Heart left ventricle (tissue), 16 donors: ENCODE data around the gene TSC1. TPM values are rescaled to one million over a fixed set of nuclear protein-coding genes. Genes with fewer than 3 reads are reported as not detected.

Experiments used
- ATAC-seq, 4 donors: fragments of 200-7000 bp; cut with Tn5 transposase; one replicate each; pipeline ENCODE4 v1.9.1; 2020 to 2022; ENCODE audit warnings: moderate library complexity in 4 of 4, mild to moderate bottlenecking in 3 of 4, moderate number of reproducible peaks in 1 of 4
- DNase-seq, 5 donors: peaks; one replicate each; pipeline ENCODE4 v3.0.0-alpha.2; 2020
- H3K27ac ChIP-seq, 12 donors: fragments of 200-600 bp; sonication (generic) in 4 of 12; one replicate each; pipeline versions ENCODE4 v1.5.0 to v1.8.0; 2016 to 2022; ENCODE audit warnings: mild to moderate bottlenecking in 2 of 12
- H3K27me3 ChIP-seq, 9 donors: fragments of 200-600 bp; sonication (generic) in 2 of 9; one replicate each; pipeline versions ENCODE4 v1.5.1 to v1.8.0; 2016 to 2022; ENCODE audit warnings: mild to moderate bottlenecking in 3 of 9
- H3K36me3 ChIP-seq, 9 donors: fragments of 200-600 bp; sonication (generic) in 2 of 9; one replicate each; pipeline versions ENCODE4 v1.5.0 to v1.8.0; 2018 to 2022; ENCODE audit warnings: mild to moderate bottlenecking in 2 of 9
- H3K4me1 ChIP-seq, 12 donors: fragments of 200-600 bp; sonication (generic) in 4 of 12; one replicate each; pipeline versions ENCODE4 v1.5.0 to v1.8.0; 2016 to 2022; ENCODE audit warnings: mild to moderate bottlenecking in 3 of 12
- H3K4me3 ChIP-seq, 12 donors: fragments of 200-600 bp; sonication (generic) in 4 of 12; one replicate each; pipeline versions ENCODE4 v1.5.0 to v1.8.0; 2017 to 2022; ENCODE audit warnings: mild to moderate bottlenecking in 9 of 12, moderate library complexity in 4 of 12
- H3K9me3 ChIP-seq, 12 donors: fragments of 200-600 bp; sonication (generic) in 4 of 12; one replicate each; pipeline versions ENCODE4 v1.5.0 to v1.8.0; 2016 to 2022; ENCODE audit warnings: mild to moderate bottlenecking in 1 of 12
- CTCF ChIP-seq, 12 donors: fragments of 200-600 bp; sonication (generic) in 4 of 12; IDR thresholded peaks; one replicate each; pipeline versions ENCODE4 v1.5.0 to v1.8.0; 2018 to 2022; ENCODE audit warnings: antibody characterized with exemption in 12 of 12, mild to moderate bottlenecking in 5 of 12
- POLR2A ChIP-seq, 2 donors: fragments of 450-650 bp; IDR thresholded peaks; one replicate each; pipeline ENCODE4 v1.6.1; 2017; ENCODE audit warnings: antibody characterized with exemption in 2 of 2, mild to moderate bottlenecking in 2 of 2, moderate library complexity in 2 of 2
- WGBS, 4 donors: extraction: QIAGEN DNeasy Blood & Tissue Kit in 2 of 4; methylation state at CpG; one replicate each; pipeline versions ENCODE4 v1.1.5 to v1.1.7; 2013 to 2018; 5-methylcytosine and 5-hydroxymethylcytosine counted together
- intact Hi-C, 10 donors: fragments of 100-400 bp; cut with DNase I; formaldehyde crosslinking; loops; one replicate each; pipeline versions ENCODE4 v1.11.1 to v1.14.2; 2022
- polyA plus RNA-seq, 2 donors: library from polyadenylated mRNA; stranded (reverse); fragments of 200-250 nt; gene quantifications; one replicate each; pipeline ENCODE4 v1.2.3, GENCODE V29; 2013
- total RNA-seq, 9 donors: library from RNA; depleted of rRNA in 2 of 9; stranded (reverse); fragments of >200 nt in 2 of 9; fragmentation: NEBNext Ultra II Directional in 3 of 9; extraction: Animal tissue kit (Norgen Biotek cat#: 25700) in 3 of 9; gene quantifications; one replicate each; pipeline versions ENCODE4 v1.1.0 to v1.2.4, GENCODE V29; 2016 to 2023
- donor health status: ischemic (EF 13 %, LVEDD 7.1; RV severe dilation, severe dysfunction).
- donor health status: healthy with polysubstance abuse.
- donor health status: DM: no; HTN: yes; CAD: no.
- donor health status: DM: no; HTN: no; CAD: no.
- donor health status: ischemic (EF 25% LVEDD 6.9; RV normal size, moderate dysfunction).
- donor health status: ischemic (EF 25% LVEDD 5.7; RV mildly dilated, moderate dysfunction).
- donor health status: healthy.
- donor health status: DM: yes; HTN: yes; CAD: no.
- donor health status: ischemic (EF 35%, LVEDD 5.7; RV mildly dilated, moderate dysfunction).
- donor health status: nonischemic (EF 11% LVEDD 7.7; RV severe dilation, severe dysfunction).
- donor health status: DM: yes; HTN: yes; CAD: no.
- donor health status: PGD.
- donor health status: ischemic (EF 29% LVEDD 5.4; RV normal size, mild dysfunction).
- donor health status: nonischemic (EF 23%, LVEDD 6.1; RV moderate dilation, normal function).

Gene TSC1
- total and polyA plus RNA-seq, 11 donors, result 16.2 to 87.6 (median 52.9) TPM

GRCh38 chr9:132869266-132869665 lies 75.2 kb downstream of the TSC1 start:
- DNase-seq (no peak), ATAC-seq (no peak)
- WGBS, 4 donors, result 78 to 93% (median 85%) methylated on average over 7 to 9 of the region's 9 CpGs
- Histone ChIP-seq H3K9me3 (no peaks in the 10 kb centered on the region), H3K36me3 (no peaks in the 10 kb centered on the region), H3K4me1 (peaks cover 0 to 5% (median 0%) of the 10 kb centered on the region in 12 donors), H3K27ac (no peak overlapping the region), H3K27me3 (no peaks in the 10 kb centered on the region), H3K4me3 (no peak overlapping the region)
- intact Hi-C loops, result no loop called here
- TF ChIP-seq CTCF (IDR thresholded peaks at IDR 0.05) (no peak), POLR2A (IDR thresholded peaks at IDR 0.05) (no peak)

GRCh38 chr9:132866898-132867297 lies 77.5 kb downstream of the TSC1 start:
- DNase-seq (no peak), ATAC-seq (no peak)
- Histone ChIP-seq H3K4me1 (peaks cover 0 to 5% (median 0%) of the 10 kb centered on the region in 12 donors), H3K36me3 (no peaks in the 10 kb centered on the region), H3K27me3 (no peaks in the 10 kb centered on the region), H3K4me3 (no peak overlapping the region), H3K27ac (no peak overlapping the region), H3K9me3 (no peaks in the 10 kb centered on the region)
- 86 to 90% (median 88%) methylated on average over 8 of the region's 8 CpGs for WGBS, 4 donors
- intact Hi-C loops, result no loop called here
- no peak for TF ChIP-seq CTCF (IDR thresholded peaks at IDR 0.05)
- no peak for TF ChIP-seq POLR2A (IDR thresholded peaks at IDR 0.05)

- ATAC-seq (no peak), DNase-seq (no peak)
- H3K9me3 ChIP-seq, result no peaks in the 10 kb centered on the region
- WGBS, 4 donors, result 60 to 79% (median 65%) methylated on average over 8 of the region's 8 CpGs
- H3K27ac ChIP-seq, result no peak overlapping the region
- no peaks in the 10 kb centered on the region for H3K4me1 ChIP-seq
- H3K36me3 ChIP-seq, result no peaks in the 10 kb centered on the region
- intact Hi-C loops, result no loop called here
- no peak overlapping the region for H3K4me3 ChIP-seq
- no peaks in the 10 kb centered on the region for H3K27me3 ChIP-seq
- TF ChIP-seq POLR2A (IDR thresholded peaks at IDR 0.05) (no peak), CTCF (IDR thresholded peaks at IDR 0.05) (no peak)
These were observed 79.7 kb downstream of the TSC1 start for GRCh38 chr9:132864691-132865090.

- Histone ChIP-seq H3K4me3 (no peak overlapping the region), H3K27me3 (no peaks in the 10 kb centered on the region), H3K4me1 (no peaks in the 10 kb centered on the region), H3K36me3 (no peaks in the 10 kb centered on the region), H3K9me3 (no peaks in the 10 kb centered on the region), H3K27ac (no peak overlapping the region)
- WGBS, 4 donors, result 71 to 83% (median 81%) methylated on average over 2 of the region's 2 CpGs
- DNase-seq, result no peak
- intact Hi-C loops, result no loop called here
- no peak for TF ChIP-seq CTCF (IDR thresholded peaks at IDR 0.05)
- no peak for TF ChIP-seq POLR2A (IDR thresholded peaks at IDR 0.05)
- no peak for ATAC-seq
These were observed 80.1 kb downstream of the TSC1 start for GRCh38 chr9:132864277-132864676.
